Embryonic facial prominence (tissue), 1 donor: ENCODE data around the gene ABCB9.
A peak's percentile ranks its signal among the peaks of the same experiment; 100 is the strongest.

ENCODE experiments used
- DNase-seq: peaks from one replicate; pipeline ENCODE4 v3.0.0-alpha.2; 2016; ENCODE audit errors: extremely low spot score

Gene ABCB9

GRCh38 chr12:122981587-122982476 lies 15.6 kb upstream of the ABCB9 start:
- no peak for DNase-seq

GRCh38 chr12:122981036-122981471 lies 14.8 kb upstream of the ABCB9 start:
- no peak for DNase-seq

- DNase-seq: no peak
Measured at GRCh38 chr12:122980183-122981035, 14.1 kb upstream of the ABCB9 start, which contains the start of gene ARL6IP4. Gene ARL6IP4, plus strand, starts transcription at chr12:122980681. Its CDS starts 459 bp downstream, at chr12:122981140.

GRCh38 chr12:122979908-122980182 lies 13.6 kb upstream of the ABCB9 start:
- DNase-seq: no peak

- no peak for DNase-seq
Measured at GRCh38 chr12:122979001-122979907, 13.0 kb upstream of the ABCB9 start.

GRCh38 chr12:122978507-122978955 lies 12.3 kb upstream of the ABCB9 start:
- DNase-seq: no peak

GRCh38 chr12:122977655-122978392 lies 11.6 kb upstream of the ABCB9 start:
- DNase-seq: no peak

- DNase-seq: no peak
Measured at GRCh38 chr12:122977153-122977552, 10.9 kb upstream of the ABCB9 start.

GRCh38 chr12:122976648-122976975 lies 10.3 kb upstream of the ABCB9 start:
- DNase-seq: no peak

- DNase-seq: no peak
Measured at GRCh38 chr12:122975790-122976647, 9.8 kb upstream of the ABCB9 start.

GRCh38 chr12:122974892-122975789 lies 8.9 kb upstream of the ABCB9 start, which contains the start of gene OGFOD2:
Gene OGFOD2, plus strand, starts transcription at chr12:122975244. Its CDS starts 8 bp downstream, at chr12:122975252.
- DNase-seq: peak; percentile 85

GRCh38 chr12:122974274-122974891 lies 8.1 kb upstream of the ABCB9 start:
- peak; percentile 94 for DNase-seq

GRCh38 chr12:122969676-122970075 lies 3.4 kb upstream of the ABCB9 start:
- DNase-seq: no peak

- no peak for DNase-seq
Measured at GRCh38 chr12:122968104-122968503, 1.8 kb upstream of the ABCB9 start.

GRCh38 chr12:122966743-122967550 lies 684 bp upstream of the ABCB9 start:
- DNase-seq: no peak

GRCh38 chr12:122965321-122965751 lies 927 bp downstream of the ABCB9 start:
- DNase-seq: no peak

GRCh38 chr12:122964439-122965257 lies 1.6 kb downstream of the ABCB9 start:
- DNase-seq: no peak
